ENCODE results near the gene CHST15. TPM values are rescaled to one million over a fixed set of nuclear protein-coding genes. Genes with fewer than 3 reads are reported as not detected.
"Not testable (repeated sequence)": the region's sequence is repeated elsewhere in the genome, so short reads cannot be mapped to it uniquely, and the experiment has no call there.

CHST15 gene
- total RNA-seq, 4 donors from 2014 or later = 4.0 to 23.0 (median 13.8) TPM

GRCh38 chr10:124037784-124038183, 55.6 kb downstream of the CHST15 start:
- no peak for DNase-seq
- WGBS, 2 donors = 57 to 73% methylated on average over 7 to 8 of the region's 8 CpGs
- intact Hi-C loops (cut with DNase I) = no loop called here
- TF ChIP-seq, protein P1, sequence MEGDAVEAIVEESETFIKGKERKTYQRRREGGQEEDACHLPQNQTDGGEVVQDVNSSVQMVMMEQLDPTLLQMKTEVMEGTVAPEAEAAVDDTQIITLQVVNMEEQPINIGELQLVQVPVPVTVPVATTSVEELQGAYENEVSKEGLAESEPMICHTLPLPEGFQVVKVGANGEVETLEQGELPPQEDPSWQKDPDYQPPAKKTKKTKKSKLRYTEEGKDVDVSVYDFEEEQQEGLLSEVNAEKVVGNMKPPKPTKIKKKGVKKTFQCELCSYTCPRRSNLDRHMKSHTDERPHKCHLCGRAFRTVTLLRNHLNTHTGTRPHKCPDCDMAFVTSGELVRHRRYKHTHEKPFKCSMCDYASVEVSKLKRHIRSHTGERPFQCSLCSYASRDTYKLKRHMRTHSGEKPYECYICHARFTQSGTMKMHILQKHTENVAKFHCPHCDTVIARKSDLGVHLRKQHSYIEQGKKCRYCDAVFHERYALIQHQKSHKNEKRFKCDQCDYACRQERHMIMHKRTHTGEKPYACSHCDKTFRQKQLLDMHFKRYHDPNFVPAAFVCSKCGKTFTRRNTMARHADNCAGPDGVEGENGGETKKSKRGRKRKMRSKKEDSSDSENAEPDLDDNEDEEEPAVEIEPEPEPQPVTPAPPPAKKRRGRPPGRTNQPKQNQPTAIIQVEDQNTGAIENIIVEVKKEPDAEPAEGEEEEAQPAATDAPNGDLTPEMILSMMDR (IDR thresholded peaks at IDR 0.05) = no peak
- TF ChIP-seq POLR2A (IDR thresholded peaks at IDR 0.05) = no peak
- Histone ChIP-seq H3K9me3 (no peaks in the 10 kb centered on the region), H3K27me3 (no peaks in the 10 kb centered on the region), H3K4me3 (no peak overlapping the region), H3K4me1 (peaks cover 13 to 72% (median 29%) of the 10 kb centered on the region in 3 donors), H3K27ac (peak overlapping the region in 3 of 4 donors; percentile 7 to 52 (median 29)), H3K36me3 (peaks cover 0 to 50% (median 3%) of the 10 kb centered on the region in 3 donors)

DNA sequence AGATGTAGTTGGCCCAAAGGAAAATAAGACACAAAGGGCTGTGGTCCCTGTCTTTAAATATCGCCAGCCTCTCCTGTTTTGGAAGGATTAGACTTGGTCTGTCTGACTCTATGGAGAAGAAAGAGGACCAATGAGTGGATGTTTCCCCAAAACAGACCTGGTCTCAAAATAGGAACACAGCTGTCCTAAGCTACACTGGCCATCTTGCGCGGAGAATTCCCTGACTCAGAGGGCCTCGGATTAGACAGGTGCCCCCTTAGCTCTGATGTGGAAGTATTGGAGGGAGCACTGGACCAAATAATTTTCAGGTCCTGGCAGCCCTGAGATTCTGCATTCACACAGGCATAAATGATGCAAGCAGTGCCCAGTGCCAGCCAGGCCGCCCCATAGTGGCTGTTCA, 56.1 kb downstream of the CHST15 start:
- H3K27ac ChIP-seq = peak overlapping the region in 3 of 4 donors; percentile 7 to 52 (median 29)
- H3K4me3 ChIP-seq = no peak overlapping the region
- intact Hi-C loops (cut with DNase I) = no loop called here
- WGBS, 2 donors = 94 to 100% methylated on average over 3 to 4 of the region's 5 CpGs
- H3K4me1 ChIP-seq = peaks cover 13 to 72% (median 26%) of the 10 kb centered on the region in 3 donors
- TF ChIP-seq, protein P1 (IDR thresholded peaks at IDR 0.05) = no peak
- no peak for TF ChIP-seq POLR2A (IDR thresholded peaks at IDR 0.05)
- H3K36me3 ChIP-seq = peaks cover 0 to 48% (median 3%) of the 10 kb centered on the region in 3 donors
- no peaks in the 10 kb centered on the region for H3K27me3 ChIP-seq
- DNase-seq = no peak
- H3K9me3 ChIP-seq = no peaks in the 10 kb centered on the region

- peaks cover 13 to 75% (median 26%) of the 10 kb centered on the region in 3 donors for H3K4me1 ChIP-seq
- H3K36me3 ChIP-seq = peaks cover 0 to 45% (median 3%) of the 10 kb centered on the region in 3 donors
- TF ChIP-seq, protein P1 (IDR thresholded peaks at IDR 0.05) = no peak
- no peak for TF ChIP-seq POLR2A (IDR thresholded peaks at IDR 0.05)
- WGBS, 2 donors = 91 to 92% methylated on average over 8 of the region's 8 CpGs
- no peak for DNase-seq
- H3K27ac ChIP-seq = peak overlapping the region in 3 of 4 donors; percentile 49 to 78 (median 60)
- intact Hi-C loops (cut with DNase I) = no loop called here
- no peaks in the 10 kb centered on the region for H3K27me3 ChIP-seq
- H3K9me3 ChIP-seq = no peaks in the 10 kb centered on the region
- no peak overlapping the region for H3K4me3 ChIP-seq
Measured at GRCh38 chr10:124036746-124037145, 56.7 kb downstream of the CHST15 start.

DNA sequence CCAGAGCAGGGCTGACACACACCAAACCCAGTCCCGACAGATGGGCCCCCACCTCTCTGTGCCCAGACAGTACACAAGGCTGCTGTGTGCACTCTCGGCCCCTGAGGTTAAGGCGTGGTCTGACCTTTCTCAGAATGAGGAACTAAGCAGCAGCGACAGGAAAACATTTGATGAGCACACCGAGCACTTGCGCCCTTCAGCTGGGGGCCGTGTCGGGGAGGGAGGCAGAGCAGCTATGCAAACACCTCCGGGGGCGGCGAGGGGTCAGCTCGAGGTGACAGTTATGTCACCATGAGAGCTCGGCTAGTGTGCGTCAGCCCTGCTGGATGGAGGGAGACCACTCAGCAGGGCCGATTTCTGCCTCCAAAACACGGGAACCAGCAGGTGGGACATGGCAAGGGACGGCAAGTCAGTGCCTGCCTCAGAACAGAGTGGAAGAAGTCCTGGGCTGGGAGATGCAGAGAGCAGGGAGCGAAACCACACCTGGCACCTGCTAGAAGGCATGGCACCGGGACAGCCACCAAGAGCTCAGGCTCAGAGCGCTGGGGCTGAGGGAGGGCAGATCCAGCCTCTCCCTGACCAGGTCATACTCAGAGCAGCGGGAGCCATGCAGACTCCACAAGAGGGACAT, 57.4 kb downstream of the CHST15 start:
- H3K9me3 ChIP-seq = no peaks in the 10 kb centered on the region
- intact Hi-C loops (cut with DNase I) = no loop called here
- peak in 1 of 4 donors; percentile 26 for TF ChIP-seq POLR2A (IDR thresholded peaks at IDR 0.05)
- TF ChIP-seq, protein P1 (IDR thresholded peaks at IDR 0.05) = no peak

DNA sequence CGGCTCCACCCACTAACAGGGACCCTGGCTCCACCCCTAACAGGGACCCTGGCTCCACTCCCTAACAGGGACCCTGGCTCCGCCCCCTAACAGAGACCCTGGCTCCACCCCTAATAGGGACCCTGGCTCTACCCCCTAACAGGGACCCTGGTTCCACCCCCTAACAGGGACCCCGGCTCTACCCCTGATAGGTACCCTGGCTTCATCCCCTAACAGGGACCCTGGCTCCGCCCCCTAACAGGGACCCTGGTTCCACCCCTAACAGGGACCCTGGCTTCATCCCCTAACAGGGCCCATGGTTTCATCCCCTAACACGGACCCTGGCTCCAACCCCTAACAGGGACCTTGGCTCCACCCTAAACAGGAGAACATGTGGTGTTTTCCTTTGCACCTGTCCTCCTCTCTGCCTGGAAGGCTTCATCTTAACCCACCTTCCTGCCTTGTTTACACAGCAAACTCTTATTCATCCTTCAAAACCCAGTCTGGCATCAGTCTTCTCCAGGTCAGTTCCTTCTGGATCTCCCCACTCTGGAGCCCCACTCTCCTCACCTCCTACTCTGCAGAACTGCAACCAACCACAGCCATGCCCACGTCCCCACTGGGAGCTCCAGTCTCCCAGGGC, 58.0 kb downstream of the CHST15 start:
- no peak for DNase-seq
- Histone ChIP-seq H3K4me3 (no peak overlapping the region), H3K27ac (peak overlapping the region; percentile 18 to 78 (median 54)), H3K27me3 (no peaks in the 10 kb centered on the region), H3K4me1 (peaks cover 13 to 87% (median 26%) of the 10 kb centered on the region in 3 donors), H3K36me3 (peaks cover 0 to 53% (median 3%) of the 10 kb centered on the region in 3 donors), H3K9me3 (no peaks in the 10 kb centered on the region)
- 62 to 96% methylated on average over 3 of the region's 6 CpGs for WGBS, 2 donors
- TF ChIP-seq POLR2A (IDR thresholded peaks at IDR 0.05) = no peak
- TF ChIP-seq, protein P1 (IDR thresholded peaks at IDR 0.05) = no peak
- intact Hi-C loops (cut with DNase I) = no loop called here

More for the DNA sequence above, 57.4 kb downstream of the CHST15 start:
- Histone ChIP-seq H3K4me3 (peak overlapping the region in 1 of 4 donors; percentile 37), H3K4me1 (peaks cover 13 to 81% (median 26%) of the 10 kb centered on the region in 3 donors), H3K27ac (peak overlapping the region in 3 of 4 donors; percentile 47 to 78 (median 60)), H3K36me3 (peaks cover 0 to 47% (median 3%) of the 10 kb centered on the region in 3 donors), H3K27me3 (no peaks in the 10 kb centered on the region)
- peak; percentile 78 for DNase-seq
- WGBS, 2 donors = 21% methylated on average over 7 of the region's 21 CpGs; no CpG with 5 or more reads in 1 of the 2 donors

DNA sequence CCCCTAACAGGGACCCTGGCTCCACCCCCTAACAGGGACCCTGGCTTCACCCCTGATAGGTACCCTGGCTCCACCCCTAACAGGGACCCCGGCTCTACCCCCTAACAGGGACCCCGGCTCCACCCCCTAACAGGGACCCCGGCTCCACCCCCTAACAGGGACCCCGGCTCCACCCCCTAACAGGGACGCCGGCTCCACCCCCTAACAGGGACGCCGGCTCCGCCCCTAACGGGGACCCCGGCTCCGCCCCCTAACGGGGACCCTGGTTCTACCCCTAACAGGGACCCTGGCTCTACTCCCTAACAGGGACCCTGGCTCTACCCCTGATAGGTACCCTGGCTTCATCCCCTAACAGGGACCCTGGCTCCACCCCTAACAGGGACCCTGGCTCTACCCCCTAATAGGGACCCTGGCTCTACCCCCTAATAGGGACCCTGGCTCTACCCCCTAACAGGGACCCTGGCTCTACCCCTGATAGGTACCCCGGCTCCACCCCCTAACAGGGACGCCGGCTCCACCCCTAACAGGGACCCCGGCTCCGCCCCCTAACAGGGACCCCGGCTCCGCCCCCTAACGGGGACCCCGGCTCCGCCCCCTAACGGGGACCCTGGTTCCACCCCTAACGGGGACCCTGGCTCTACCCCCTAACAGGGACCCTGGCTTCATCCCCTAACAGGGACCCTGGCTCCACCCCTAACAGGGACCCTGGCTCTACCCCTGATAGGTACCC, 58.7 kb downstream of the CHST15 start:
- DNase-seq; H3K27me3 ChIP-seq; intact Hi-C loops (cut with DNase I); H3K9me3 ChIP-seq; H3K4me3 ChIP-seq: not testable (repeated sequence)
- H3K4me1 ChIP-seq = peaks cover 13 to 86% (median 26%) of the 10 kb centered on the region in 3 donors
- no CpG with 5 or more reads among the region's 25 CpGs for WGBS, 2 donors
- peak overlapping the region; percentile 18 to 78 (median 68) for H3K27ac ChIP-seq
- peaks cover 0 to 47% (median 3%) of the 10 kb centered on the region in 3 donors for H3K36me3 ChIP-seq
